GM12878 (cell line): ENCODE data around the gene TBC1D23.

Experiments
- RUNX3 ChIP-seq: IDR thresholded peaks from 2 replicates; pipeline ENCODE4 v1.6.1; 2012; ENCODE audit warnings: low read length, inconsistent platforms
- TF ChIP-seq, protein P1 (sequence below): IDR thresholded peaks from 2 replicates; pipeline ENCODE4 v1.6.1; 2012; ENCODE audit warnings: low read depth, low read length, improper control_type of control experiment

DNA sequence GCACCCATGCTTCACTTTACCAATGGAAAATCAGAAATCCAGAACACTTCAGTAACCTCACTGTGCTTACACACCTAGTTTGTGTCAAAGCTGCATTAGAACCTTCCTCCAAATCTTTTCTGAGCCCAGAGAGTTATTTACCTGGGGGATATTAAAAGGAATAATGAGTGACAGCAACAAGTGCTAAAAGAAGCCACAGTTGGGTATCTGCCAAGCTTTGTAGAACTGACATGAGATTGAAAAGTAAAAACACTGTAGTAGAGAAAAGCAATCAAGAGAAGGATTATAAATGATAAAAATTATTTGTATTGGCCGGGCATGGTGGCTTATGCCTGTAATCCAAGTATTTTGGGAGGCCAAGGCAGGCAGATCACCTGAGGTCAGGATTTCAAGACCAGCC is 8.8 kb upstream of the TBC1D23 start:
- TF ChIP-seq RUNX3: no peak
- TF ChIP-seq, protein P1, sequence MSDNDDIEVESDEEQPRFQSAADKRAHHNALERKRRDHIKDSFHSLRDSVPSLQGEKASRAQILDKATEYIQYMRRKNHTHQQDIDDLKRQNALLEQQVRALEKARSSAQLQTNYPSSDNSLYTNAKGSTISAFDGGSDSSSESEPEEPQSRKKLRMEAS: no peak
